Ectodermal cell (in vitro differentiated cells): ENCODE data around the gene RAMP1.

Source experiments
- H3K27ac ChIP-seq: 2 replicates; pipeline ENCODE4 v1.7.0; 2013; ENCODE audit warnings: mild to moderate bottlenecking, low read depth, low read length; ENCODE audit not compliant: insufficient read depth, poor library complexity, severe bottlenecking
- H3K27me3 ChIP-seq: 2 replicates; pipeline ENCODE4 v1.7.0; 2013; ENCODE audit warnings: mild to moderate bottlenecking, low read length; ENCODE audit not compliant: insufficient read depth, control insufficient read depth, poor library complexity, severe bottlenecking
- H3K36me3 ChIP-seq: one replicate; pipeline ENCODE4 v1.7.0; 2013; ENCODE audit warnings: low read length; ENCODE audit not compliant: control insufficient read depth, insufficient read depth
- H3K4me1 ChIP-seq: one replicate; pipeline ENCODE4 v1.7.0; 2013; ENCODE audit warnings: low read length; ENCODE audit not compliant: control insufficient read depth, insufficient read depth
- H3K4me3 ChIP-seq: 2 replicates; pipeline ENCODE4 v1.7.0; 2013; ENCODE audit warnings: low read depth, low read length, control low read depth; ENCODE audit not compliant: insufficient read depth
- H3K9me3 ChIP-seq: 2 replicates; pipeline ENCODE4 v1.7.0; 2013; ENCODE audit warnings: mild to moderate bottlenecking, low read length, moderate library complexity; ENCODE audit not compliant: control insufficient read depth
- WGBS, 2 experiments: methylation state at CpG; one replicate each; pipeline ENCODE4 v1.1.7; 2013; ENCODE audit warnings: missing lambda C conversion rate in 2 of 2; 5-methylcytosine and 5-hydroxymethylcytosine counted together

RAMP1 gene

DNA sequence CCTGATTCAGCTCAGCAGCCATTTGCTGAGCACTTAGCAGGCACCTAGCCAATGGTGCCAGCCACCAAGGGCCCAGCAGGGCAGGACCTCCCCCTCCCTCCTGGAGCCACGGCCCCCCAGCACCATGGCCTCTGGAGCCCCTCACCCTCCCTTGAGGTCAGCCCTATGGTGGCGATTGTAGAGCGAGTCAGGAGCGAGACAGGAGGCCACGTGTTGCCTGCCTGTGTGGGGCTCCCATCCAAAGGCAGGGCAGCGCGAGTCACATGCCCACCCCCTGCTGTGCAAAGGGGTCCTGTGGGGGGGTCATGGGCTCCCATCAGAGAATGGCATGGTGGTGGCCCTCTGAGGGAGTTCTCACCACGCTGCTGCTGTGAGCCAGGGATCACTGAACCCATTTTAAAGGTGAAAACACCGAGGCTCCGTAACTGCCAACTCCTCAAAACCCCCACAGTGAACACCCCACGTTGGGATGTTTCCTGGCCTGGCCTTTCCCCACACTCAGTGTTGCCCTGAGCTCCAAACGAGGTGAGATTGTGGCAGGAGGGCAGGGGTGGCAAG is 35.6 kb downstream of the RAMP1 start:
- H3K4me1 ChIP-seq = no peaks in the 10 kb centered on the region
- WGBS, 2 experiments = 92 to 94% methylated on average over 12 of the region's 12 CpGs
- H3K27ac ChIP-seq = no peak overlapping the region
- H3K4me3 ChIP-seq = no peak overlapping the region
- H3K36me3 ChIP-seq = no peaks in the 10 kb centered on the region
- no peaks in the 10 kb centered on the region for H3K27me3 ChIP-seq
- no peaks in the 10 kb centered on the region for H3K9me3 ChIP-seq

DNA sequence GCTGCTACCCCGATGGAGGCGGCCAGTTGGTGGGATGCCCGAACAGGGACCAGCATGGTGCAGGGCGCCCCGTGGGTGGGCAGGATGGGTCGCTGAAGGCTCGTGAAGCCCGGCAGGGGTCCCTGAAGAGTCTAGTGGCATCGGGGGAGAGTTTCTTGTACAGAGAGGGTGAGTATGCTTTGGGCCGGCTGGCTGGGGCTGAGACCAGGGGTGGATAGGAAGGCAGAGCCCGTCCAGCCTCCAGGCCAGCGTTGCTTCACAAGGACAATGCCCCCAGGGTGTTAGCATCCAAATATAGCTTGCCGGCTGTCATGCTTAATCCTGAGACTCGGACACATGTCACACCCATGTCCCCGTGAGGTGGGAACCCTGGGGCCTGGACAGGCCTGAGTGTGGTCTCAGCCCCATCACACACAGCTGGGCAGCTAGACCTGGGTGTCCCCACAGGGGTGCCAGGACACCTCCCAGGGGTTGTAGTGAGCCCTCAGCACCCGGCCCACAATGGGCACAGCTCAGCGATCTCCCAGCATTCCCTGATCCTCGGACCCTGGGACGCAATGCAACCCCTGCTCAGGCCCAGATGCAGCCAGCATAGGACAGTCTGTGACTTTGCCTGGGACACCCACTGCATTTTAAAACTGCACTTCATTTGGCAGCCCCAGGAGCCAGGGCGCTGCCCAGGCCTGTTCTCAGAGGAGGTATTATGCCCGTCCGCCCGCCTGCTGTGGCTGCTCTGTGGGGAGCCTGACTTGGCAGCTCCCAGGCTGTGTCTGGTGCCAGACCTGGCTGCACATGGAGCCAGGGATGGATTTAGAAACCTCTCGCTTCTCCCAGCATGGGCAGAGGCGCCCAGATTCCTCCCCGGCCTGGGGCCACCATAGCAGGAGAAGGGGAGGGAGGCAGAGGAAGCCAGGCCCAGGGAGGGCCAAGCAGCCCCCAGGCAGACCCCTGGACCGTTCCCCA is 36.4 kb downstream of the RAMP1 start:
- H3K36me3 ChIP-seq = no peaks in the 10 kb centered on the region
- 88 to 90% methylated on average over 27 of the region's 27 CpGs for WGBS, 2 experiments
- H3K4me1 ChIP-seq = no peaks in the 10 kb centered on the region
- no peak overlapping the region for H3K27ac ChIP-seq
- H3K4me3 ChIP-seq = no peak overlapping the region
- no peaks in the 10 kb centered on the region for H3K9me3 ChIP-seq
- H3K27me3 ChIP-seq = no peaks in the 10 kb centered on the region

DNA sequence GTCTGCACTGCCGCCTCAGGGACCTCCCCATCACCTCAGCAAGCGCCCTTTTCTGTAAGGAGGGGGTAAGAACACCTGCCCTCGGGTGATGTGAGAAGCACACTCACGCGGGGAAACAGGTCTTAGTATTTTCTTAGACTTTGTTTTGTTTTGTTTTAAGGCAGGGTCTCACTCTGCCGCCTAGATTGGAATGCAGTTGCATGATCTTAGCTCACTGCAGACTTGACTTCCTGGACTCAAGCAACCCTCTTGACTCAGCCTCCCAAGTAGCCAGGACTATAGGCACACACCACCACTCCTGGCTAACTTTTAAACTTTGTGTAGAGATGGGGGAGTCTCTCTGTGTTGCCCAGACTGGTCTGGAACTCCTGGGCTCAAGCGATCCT is 37.1 kb downstream of the RAMP1 start:
- Histone ChIP-seq H3K4me1 (no peaks in the 10 kb centered on the region), H3K27ac (no peak overlapping the region), H3K9me3 (no peaks in the 10 kb centered on the region), H3K36me3 (no peaks in the 10 kb centered on the region), H3K27me3 (no peaks in the 10 kb centered on the region), H3K4me3 (no peak overlapping the region)
- 84 to 91% methylated on average over 7 of the region's 7 CpGs for WGBS, 2 experiments

DNA sequence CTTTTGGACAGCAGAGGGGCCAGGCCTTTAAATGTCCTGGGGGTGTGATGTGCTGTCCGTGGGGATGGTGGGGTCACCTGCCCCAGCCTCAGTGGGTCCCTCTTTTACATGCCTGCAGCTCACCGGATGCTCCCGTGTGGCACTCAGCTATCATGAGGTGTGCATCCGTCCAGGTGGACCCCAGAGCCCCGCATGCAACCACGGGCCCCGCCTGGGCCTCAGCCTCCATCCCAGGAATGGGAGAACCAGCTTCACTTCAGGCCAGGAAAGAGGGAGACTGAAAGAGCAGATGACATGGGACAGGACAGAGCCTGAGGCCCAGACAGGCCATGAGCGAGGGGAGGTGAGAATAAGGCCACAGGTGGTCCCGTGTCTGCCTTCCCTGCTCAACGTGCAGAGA is 37.5 kb downstream of the RAMP1 start:
- no peaks in the 10 kb centered on the region for H3K4me1 ChIP-seq
- no peaks in the 10 kb centered on the region for H3K36me3 ChIP-seq
- H3K27ac ChIP-seq = no peak overlapping the region
- H3K4me3 ChIP-seq = no peak overlapping the region
- no peaks in the 10 kb centered on the region for H3K9me3 ChIP-seq
- H3K27me3 ChIP-seq = no peaks in the 10 kb centered on the region
- 93 to 94% methylated on average over 10 of the region's 10 CpGs for WGBS, 2 experiments

DNA sequence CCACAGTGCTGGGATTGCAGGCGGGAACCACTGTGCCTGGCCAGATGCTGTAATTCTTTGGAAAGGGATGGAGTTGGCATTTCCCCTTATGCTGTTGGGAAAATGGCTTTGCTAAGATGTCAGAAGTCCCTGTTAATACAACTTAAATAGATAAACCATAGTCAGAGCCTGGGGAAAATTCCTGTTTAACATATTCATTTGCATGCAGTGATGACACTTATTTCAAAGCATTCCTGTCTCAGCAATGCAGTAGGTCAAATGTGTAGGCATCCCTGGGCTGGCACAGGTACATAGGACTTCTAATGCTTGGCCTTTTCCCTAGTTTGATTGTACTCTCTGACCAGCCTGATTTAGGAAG is 38.6 kb downstream of the RAMP1 start:
- H3K4me1 ChIP-seq = no peaks in the 10 kb centered on the region
- H3K9me3 ChIP-seq = no peaks in the 10 kb centered on the region
- H3K36me3 ChIP-seq = no peaks in the 10 kb centered on the region
- 100% methylated on average over 1 of the region's 1 CpG; no CpG with 5 or more reads in 1 of the 2 experiments for WGBS, 2 experiments
- no peak overlapping the region for H3K27ac ChIP-seq
- no peak overlapping the region for H3K4me3 ChIP-seq
- no peaks in the 10 kb centered on the region for H3K27me3 ChIP-seq

DNA sequence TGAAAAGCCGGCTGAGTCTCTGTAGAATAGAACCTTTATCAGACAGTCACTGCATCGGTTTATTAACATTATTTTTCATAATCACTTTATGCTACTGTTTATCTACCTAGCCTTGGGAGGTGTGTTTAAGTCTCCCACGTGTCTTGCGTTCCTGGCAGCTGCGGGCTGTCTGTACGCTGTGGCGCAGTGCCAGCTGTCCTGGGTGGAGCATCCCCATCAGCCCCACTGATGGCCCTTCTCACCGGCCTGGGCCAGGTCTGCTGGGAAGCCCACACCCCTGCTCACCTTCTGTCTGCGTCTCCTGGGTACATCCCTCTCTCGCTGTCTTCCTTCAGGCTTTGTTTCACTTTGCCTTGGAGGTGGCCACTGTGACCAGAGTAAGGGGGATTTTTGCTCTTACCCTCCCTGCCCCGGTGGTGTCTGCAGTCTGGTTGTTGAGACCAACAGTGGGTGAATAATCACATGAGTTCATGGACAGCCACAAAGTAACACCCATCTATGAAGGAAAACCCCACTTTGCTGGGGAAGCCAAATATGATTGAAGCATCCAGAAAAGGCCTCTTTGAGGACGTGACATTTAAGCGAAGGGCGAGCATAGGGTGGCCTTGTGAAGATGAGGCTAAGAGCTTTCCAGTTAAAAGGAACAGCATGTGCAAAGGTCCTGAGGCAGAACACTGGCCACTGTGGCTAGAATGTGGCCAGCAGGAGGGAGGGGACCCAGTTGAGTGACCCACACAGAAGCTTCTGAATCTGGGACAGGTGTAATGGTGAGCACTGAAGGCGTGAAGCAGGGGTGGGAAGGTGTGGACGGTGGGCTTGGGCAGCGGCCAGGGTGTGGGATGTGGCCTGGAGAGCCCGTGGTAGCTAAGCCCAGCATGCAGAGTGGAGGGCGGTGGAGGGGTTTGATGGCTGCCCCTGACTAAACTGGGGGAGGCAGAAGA is 41.7 kb downstream of the RAMP1 start:
- Histone ChIP-seq H3K36me3 (no peaks in the 10 kb centered on the region), H3K27ac (no peak overlapping the region), H3K4me3 (no peak overlapping the region), H3K9me3 (no peaks in the 10 kb centered on the region), H3K27me3 (no peaks in the 10 kb centered on the region), H3K4me1 (no peaks in the 10 kb centered on the region)
- WGBS, 2 experiments = 96% methylated on average over 18 to 19 of the region's 19 CpGs

DNA sequence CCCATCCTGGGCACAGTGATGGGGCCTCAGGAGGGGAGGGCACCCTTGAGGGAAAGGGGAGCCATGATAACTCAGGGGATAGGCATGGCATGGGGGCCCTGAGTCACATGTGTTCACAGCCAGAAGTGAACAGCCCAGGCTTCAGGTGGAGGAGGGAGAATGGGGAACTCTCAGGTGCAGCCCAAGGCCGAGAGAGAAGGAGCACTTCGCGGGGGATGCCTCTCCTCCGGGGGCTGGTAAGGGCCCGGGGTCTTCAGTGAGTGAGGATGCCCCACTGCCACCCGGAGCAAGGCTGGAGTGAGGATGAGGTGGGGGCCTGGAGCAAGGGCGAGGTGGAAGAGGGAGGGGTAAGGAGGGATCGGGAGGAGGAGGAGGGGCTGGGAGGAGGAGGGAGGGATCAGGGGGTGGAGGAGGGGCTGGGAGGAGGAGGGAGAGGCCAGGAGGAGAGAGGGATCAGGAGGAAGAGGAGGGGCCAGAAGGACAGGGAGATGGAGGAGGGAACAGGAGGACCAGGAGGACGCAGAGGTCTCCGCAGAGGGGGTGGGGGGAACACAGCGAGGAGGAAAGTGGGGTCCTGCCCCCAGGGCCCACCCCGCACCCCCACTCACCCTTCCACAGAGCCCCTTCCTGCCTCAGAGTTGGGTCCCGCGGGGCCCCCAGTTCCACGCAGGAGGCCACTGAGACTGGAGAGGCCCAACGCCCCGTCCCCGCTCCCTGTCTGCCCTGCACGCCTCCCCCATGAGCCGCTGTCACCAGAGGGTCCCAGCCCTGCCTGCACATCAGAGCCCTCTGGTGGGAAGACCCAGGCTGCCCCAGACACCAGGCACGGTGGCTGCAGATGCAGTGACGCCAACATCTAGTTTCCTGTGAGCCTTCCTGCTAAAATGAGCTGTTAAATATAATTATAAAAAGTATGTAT is 42.8 kb downstream of the RAMP1 start:
- H3K9me3 ChIP-seq = no peaks in the 10 kb centered on the region
- H3K27ac ChIP-seq = no peak overlapping the region
- no peaks in the 10 kb centered on the region for H3K27me3 ChIP-seq
- H3K4me3 ChIP-seq = no peak overlapping the region
- WGBS, 2 experiments = 82 to 84% methylated on average over 22 of the region's 22 CpGs
- no peaks in the 10 kb centered on the region for H3K36me3 ChIP-seq
- no peaks in the 10 kb centered on the region for H3K4me1 ChIP-seq

DNA sequence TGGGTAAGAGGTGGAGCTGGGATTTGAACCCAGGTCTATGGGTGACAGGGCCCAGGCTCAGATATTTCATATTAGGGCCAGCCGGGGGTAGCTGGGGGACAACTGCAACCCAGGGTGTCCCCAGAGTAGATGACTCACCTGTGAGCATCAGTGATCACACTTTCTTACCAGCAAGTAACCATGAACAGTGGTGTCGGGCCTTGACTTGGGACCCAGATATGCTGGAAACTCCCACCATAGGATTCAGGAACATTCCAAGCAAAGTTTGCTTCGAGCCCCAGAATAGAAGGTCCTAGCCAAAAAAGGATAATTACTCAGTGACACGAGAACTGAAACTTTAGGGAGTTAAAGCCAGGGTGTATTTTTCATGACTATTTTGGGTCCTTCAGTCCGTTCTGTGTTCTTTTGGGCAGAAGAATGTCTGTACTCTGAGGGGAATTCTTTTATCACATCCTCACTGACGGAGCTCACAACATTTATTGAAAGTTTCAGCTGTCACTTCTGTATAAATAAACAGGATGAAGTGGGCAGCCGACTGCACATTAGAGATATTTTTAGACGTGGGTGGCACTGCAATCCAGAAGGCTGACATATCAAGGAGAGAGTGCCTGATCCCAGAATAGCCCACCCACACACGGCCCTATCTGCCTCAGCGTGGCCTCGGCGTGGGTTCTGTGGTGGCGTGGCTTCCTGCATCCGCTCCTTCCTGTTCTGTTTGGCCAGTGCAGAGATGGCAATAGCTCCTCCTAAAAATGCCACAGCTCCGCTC is 45.6 kb downstream of the RAMP1 start:
- WGBS, 2 experiments = 93 to 95% methylated on average over 15 of the region's 15 CpGs
- H3K27ac ChIP-seq = no peak overlapping the region
- H3K36me3 ChIP-seq = no peaks in the 10 kb centered on the region
- no peak overlapping the region for H3K4me3 ChIP-seq
- no peaks in the 10 kb centered on the region for H3K4me1 ChIP-seq
- H3K9me3 ChIP-seq = no peaks in the 10 kb centered on the region
- no peaks in the 10 kb centered on the region for H3K27me3 ChIP-seq

DNA sequence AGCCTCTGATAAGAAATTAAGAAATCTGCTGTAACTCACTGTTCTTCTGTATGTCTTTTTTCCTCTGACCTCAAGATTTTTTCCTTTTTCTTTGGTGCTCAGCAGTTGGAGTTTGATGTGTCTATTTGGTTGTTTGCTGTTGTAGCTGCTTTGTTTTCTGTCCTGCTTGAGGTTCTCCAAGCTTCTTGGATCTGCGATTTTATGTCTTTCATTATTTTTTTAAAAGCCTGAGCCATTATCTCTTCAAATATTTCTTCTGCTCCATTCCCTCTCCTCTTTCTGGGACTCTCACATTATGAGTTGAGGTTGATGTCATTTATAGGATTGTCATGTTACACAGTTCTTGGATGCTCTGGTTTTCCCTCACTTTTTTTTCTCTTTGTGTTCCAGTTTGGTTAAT is 47.7 kb downstream of the RAMP1 start:
- Histone ChIP-seq H3K36me3 (no peaks in the 10 kb centered on the region), H3K27ac (no peak overlapping the region), H3K27me3 (no peaks in the 10 kb centered on the region), H3K4me3 (no peak overlapping the region), H3K9me3 (no peaks in the 10 kb centered on the region), H3K4me1 (no peaks in the 10 kb centered on the region)
- WGBS, 2 experiments = 100% methylated on average over 1 of the region's 1 CpG
